Keratinocyte (primary cell): ENCODE results near the gene ADCY5. TPM values are rescaled to one million over a fixed set of nuclear protein-coding genes. Genes with fewer than 3 reads are reported as not detected.

Experiments used
- DNase-seq: peaks from one replicate; pipeline ENCODE4 v3.0.0-alpha.2; 2011; ENCODE audit warnings: low read depth, missing footprints, low spot score
- FAIRE-seq: peaks from 2 replicates; lab custom pipeline; 2011; peaks lifted over from hg19 to GRCh38; lab: Jason Lieb, UNC
- H2AFZ ChIP-seq: 2 replicates; pipeline ENCODE4 v1.6.0; 2012; ENCODE audit warnings: low read length, control low read depth, inconsistent platforms; ENCODE audit not compliant: control insufficient read depth
- H3K27ac ChIP-seq: 2 replicates; pipeline ENCODE4 v1.5.1; 2011; ENCODE audit warnings: low read length; ENCODE audit not compliant: control insufficient read depth, insufficient read depth
- H3K27me3 ChIP-seq: 3 replicates; pipeline ENCODE4 v1.6.0; 2011; ENCODE audit warnings: low read length; ENCODE audit not compliant: control insufficient read depth, insufficient read depth; ENCODE audit errors: extremely low read depth
- H3K36me3 ChIP-seq, 2 experiments: 2 replicates in 1 of 2; 3 replicates in 1 of 2; pipeline ENCODE4 v1.5.1; 2011; ENCODE audit warnings: low read length in 2 of 2, mild to moderate bottlenecking in 1 of 2; ENCODE audit not compliant: control insufficient read depth in 2 of 2, insufficient read depth in 2 of 2; ENCODE audit errors: extremely low read depth in 1 of 2
- H3K4me1 ChIP-seq: 3 replicates; pipeline ENCODE4 v1.5.1; 2011; ENCODE audit warnings: low read length; ENCODE audit not compliant: control insufficient read depth, insufficient read depth; ENCODE audit errors: extremely low read depth
- H3K4me2 ChIP-seq: 3 replicates; pipeline ENCODE4 v1.6.0; 2011; ENCODE audit warnings: low read depth, low read length; ENCODE audit not compliant: control insufficient read depth, insufficient read depth; ENCODE audit errors: extremely low read depth
- H3K4me3 ChIP-seq, 3 experiments: fragments of 200-600 bp in 1 of 3; sonication (generic) in 1 of 3; 2 replicates in 2 of 3; 3 replicates in 1 of 3; pipeline ENCODE4 v1.5.1; 2011 to 2016; ENCODE audit warnings: low read length in 3 of 3, mild to moderate bottlenecking in 3 of 3, control low read depth in 2 of 3, inconsistent platforms in 1 of 3, low read depth in 1 of 3, mixed read lengths in 1 of 3, mixed run types in 1 of 3, moderate library complexity in 1 of 3; ENCODE audit not compliant: control insufficient read depth in 2 of 3, insufficient read depth in 2 of 3; ENCODE audit errors: extremely low read depth in 1 of 3
- H3K79me2 ChIP-seq: 2 replicates; pipeline ENCODE4 v1.6.0; 2012; ENCODE audit warnings: low read length; ENCODE audit not compliant: control insufficient read depth, insufficient read depth
- H3K9ac ChIP-seq: 3 replicates; pipeline ENCODE4 v1.6.0; 2011; ENCODE audit warnings: low read length; ENCODE audit not compliant: control insufficient read depth, insufficient read depth; ENCODE audit errors: extremely low read depth
- H3K9me1 ChIP-seq: 3 replicates; pipeline ENCODE4 v1.6.0; 2011; ENCODE audit warnings: low read length; ENCODE audit not compliant: control insufficient read depth, insufficient read depth; ENCODE audit errors: extremely low read depth
- H3K9me3 ChIP-seq: 2 replicates; pipeline ENCODE4 v1.5.1; 2012; ENCODE audit warnings: low read depth, low read length; ENCODE audit not compliant: control insufficient read depth
- H4K20me1 ChIP-seq: 3 replicates; pipeline ENCODE4 v1.6.0; 2011; ENCODE audit warnings: low read length; ENCODE audit not compliant: control insufficient read depth, insufficient read depth; ENCODE audit errors: extremely low read depth
- EZH2 ChIP-seq: IDR thresholded peaks from one replicate; pipeline ENCODE4 v1.6.1; 2012; ENCODE audit warnings: inconsistent platforms, mild to moderate bottlenecking, low read length, moderate library complexity
- dilution Hi-C: fragments of 300-500 bp; cut with MboI; formaldehyde crosslinking; loops from one replicate; pipeline ENCODE4 v1.7.0; 2020; ENCODE audit warnings: low sequenced_read_pairs; ENCODE audit not compliant: extremely low pct_ligation_motif_present
- polyA plus RNA-seq, 5 experiments: library from polyadenylated mRNA; depleted of rRNA in 3 of 5; stranded (reverse) in 3 of 5; stranded (forward) in 1 of 5; unstranded in 1 of 5; fragments of >200 nt; gene quantifications; 1 replicate in 1 of 5; 2 replicates in 3 of 5; 3 replicates in 1 of 5; pipeline versions ENCODE4 v1.2.1 to v1.2.3, GENCODE V29; 2011 to 2012; ENCODE audit warnings: missing spikeins in 2 of 5, low read depth in 1 of 5, low replicate concordance in 1 of 5
- TF ChIP-seq, protein P1 (sequence below), 3 experiments: IDR thresholded peaks in 1 of 3; conservative IDR thresholded peaks in 1 of 3; optimal IDR thresholded peaks in 1 of 3; 2 replicates in 2 of 3; 3 replicates in 1 of 3; pipeline versions ENCODE3 to v1.5.1; 2011; ENCODE audit warnings: low read length in 3 of 3, mild to moderate bottlenecking in 3 of 3, moderate library complexity in 2 of 3, control low read depth in 1 of 3, inconsistent platforms in 1 of 3; ENCODE audit not compliant: insufficient read depth in 2 of 3; ENCODE audit errors: extremely low read depth in 1 of 3

ADCY5 gene
- polyA plus RNA-seq, 1 donor (not counting 4 experiments of a cell fraction or from before 2014, with no cell fraction given): not detected

DNA sequence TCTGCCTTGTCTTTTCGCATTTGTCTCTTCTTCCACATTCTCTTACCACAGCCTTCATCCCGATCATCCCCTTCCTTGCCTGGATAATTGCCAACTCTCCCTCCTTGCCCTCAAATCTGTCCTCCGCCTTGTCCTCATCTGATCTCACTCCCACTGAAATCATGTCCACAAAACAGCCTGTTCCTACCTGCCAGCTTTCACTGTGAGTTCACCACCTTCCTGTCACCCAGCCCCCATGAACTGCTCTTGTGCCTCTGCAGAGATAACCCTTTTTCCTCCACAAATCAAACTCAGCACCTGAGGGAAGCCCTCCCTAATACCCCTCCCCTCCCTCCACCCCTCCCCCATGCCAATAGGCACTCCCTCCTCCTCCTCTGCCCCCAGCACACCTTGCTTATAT is 4.8 kb upstream of the ADCY5 start:
- Histone ChIP-seq H3K4me3 (no peak overlapping the region), H3K9me1 (no peaks in the 10 kb centered on the region), H3K4me1 (no peaks in the 10 kb centered on the region), H3K9ac (no peak overlapping the region), H3K36me3 (no peaks in the 10 kb centered on the region), H3K9me3 (no peaks in the 10 kb centered on the region), H3K27ac (no peak overlapping the region), H4K20me1 (peaks cover 2% of the 10 kb centered on the region), H3K79me2 (no peaks in the 10 kb centered on the region), H3K4me2 (no peak overlapping the region), H3K27me3 (peaks cover 44% of the 10 kb centered on the region), H2AFZ (no peak overlapping the region)
- no peak for DNase-seq
- no peak for TF ChIP-seq EZH2
- TF ChIP-seq, protein P1, sequence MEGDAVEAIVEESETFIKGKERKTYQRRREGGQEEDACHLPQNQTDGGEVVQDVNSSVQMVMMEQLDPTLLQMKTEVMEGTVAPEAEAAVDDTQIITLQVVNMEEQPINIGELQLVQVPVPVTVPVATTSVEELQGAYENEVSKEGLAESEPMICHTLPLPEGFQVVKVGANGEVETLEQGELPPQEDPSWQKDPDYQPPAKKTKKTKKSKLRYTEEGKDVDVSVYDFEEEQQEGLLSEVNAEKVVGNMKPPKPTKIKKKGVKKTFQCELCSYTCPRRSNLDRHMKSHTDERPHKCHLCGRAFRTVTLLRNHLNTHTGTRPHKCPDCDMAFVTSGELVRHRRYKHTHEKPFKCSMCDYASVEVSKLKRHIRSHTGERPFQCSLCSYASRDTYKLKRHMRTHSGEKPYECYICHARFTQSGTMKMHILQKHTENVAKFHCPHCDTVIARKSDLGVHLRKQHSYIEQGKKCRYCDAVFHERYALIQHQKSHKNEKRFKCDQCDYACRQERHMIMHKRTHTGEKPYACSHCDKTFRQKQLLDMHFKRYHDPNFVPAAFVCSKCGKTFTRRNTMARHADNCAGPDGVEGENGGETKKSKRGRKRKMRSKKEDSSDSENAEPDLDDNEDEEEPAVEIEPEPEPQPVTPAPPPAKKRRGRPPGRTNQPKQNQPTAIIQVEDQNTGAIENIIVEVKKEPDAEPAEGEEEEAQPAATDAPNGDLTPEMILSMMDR (optimal IDR thresholded peaks at IDR 0.05 in 1 of 3, IDR thresholded peaks at IDR 0.05 in 1 of 3, conservative IDR thresholded peaks at IDR 0.05 in 1 of 3; ENCODE audit: extremely low read depth in 1 of 3, insufficient read depth in 2 of 3, low read length in 3 of 3): no peak
- dilution Hi-C loops: no loop called here
- FAIRE-seq: no peak

GRCh38 chr3:123451186-123451585 is 2.3 kb upstream of the ADCY5 start:
- H3K36me3 ChIP-seq: no peaks in the 10 kb centered on the region
- H3K27me3 ChIP-seq: peaks cover 62% of the 10 kb centered on the region
- H4K20me1 ChIP-seq: peaks cover 2% of the 10 kb centered on the region
- H3K9me1 ChIP-seq: no peaks in the 10 kb centered on the region
- H3K9ac ChIP-seq: no peak overlapping the region
- H2AFZ ChIP-seq: no peak overlapping the region
- no peak overlapping the region for H3K27ac ChIP-seq
- no peak overlapping the region for H3K4me3 ChIP-seq
- no peak overlapping the region for H3K4me2 ChIP-seq
- H3K4me1 ChIP-seq: no peaks in the 10 kb centered on the region
- no peaks in the 10 kb centered on the region for H3K9me3 ChIP-seq
- no peak for FAIRE-seq
- no peak for DNase-seq
- dilution Hi-C loops: no loop called here
- TF ChIP-seq, protein P1 (optimal IDR thresholded peaks at IDR 0.05 in 1 of 3, IDR thresholded peaks at IDR 0.05 in 1 of 3, conservative IDR thresholded peaks at IDR 0.05 in 1 of 3; ENCODE audit: extremely low read depth in 1 of 3, insufficient read depth in 2 of 3, low read length in 3 of 3): no peak
- no peak for TF ChIP-seq EZH2
- H3K79me2 ChIP-seq: no peaks in the 10 kb centered on the region
